ENCODE data around the gene NOC2L.

Gene NOC2L

GRCh38 chr1:923991-924655, 34.9 kb downstream of the NOC2L start:
- no peak for DNase-seq (ENCODE audit: insufficient read length, low spot score)
- no peak for TF ChIP-seq POLR2A (IDR thresholded peaks at IDR 0.05; ENCODE audit: low read depth, low read length)
- no peak for FAIRE-seq

GRCh38 chr1:923131-923990, 35.7 kb downstream of the NOC2L start, which contains the start of gene SAMD11:
Gene SAMD11, plus strand, starts transcription at chr1:923923. Its CDS starts 509 bp downstream, at chr1:924432.
- TF ChIP-seq POLR2A (IDR thresholded peaks at IDR 0.05; ENCODE audit: low read depth, low read length), result peak; percentile 25; the same call in 1 of the 2 replicates
- DNase-seq (ENCODE audit: insufficient read length, low spot score) (no peak), FAIRE-seq (no peak)

GRCh38 chr1:921011-921837, 37.8 kb downstream of the NOC2L start:
- DNase-seq (ENCODE audit: insufficient read length, low spot score), result no peak
- TF ChIP-seq POLR2A (IDR thresholded peaks at IDR 0.05; ENCODE audit: low read depth, low read length), result no peak
- FAIRE-seq, result no peak

GRCh38 chr1:920521-920920, 38.5 kb downstream of the NOC2L start:
- FAIRE-seq, result no peak
- DNase-seq (ENCODE audit: insufficient read length, low spot score), result no peak
- TF ChIP-seq POLR2A (IDR thresholded peaks at IDR 0.05; ENCODE audit: low read depth, low read length), result no peak

- DNase-seq (ENCODE audit: insufficient read length, low spot score), result no peak
Observed at GRCh38 chr1:920010-920409, 39.0 kb downstream of the NOC2L start.

GRCh38 chr1:919271-919872, 39.7 kb downstream of the NOC2L start:
- no peak for FAIRE-seq
- DNase-seq (ENCODE audit: insufficient read length, low spot score), result no peak
- TF ChIP-seq POLR2A (IDR thresholded peaks at IDR 0.05; ENCODE audit: low read depth, low read length), result no peak

More at GRCh38 chr1:920010-920409, 39.0 kb downstream of the NOC2L start:
- FAIRE-seq, result no peak
- no peak for TF ChIP-seq POLR2A (IDR thresholded peaks at IDR 0.05; ENCODE audit: low read depth, low read length)

GRCh38 chr1:918843-919242, 40.2 kb downstream of the NOC2L start:
- FAIRE-seq, result no peak
- no peak for TF ChIP-seq POLR2A (IDR thresholded peaks at IDR 0.05; ENCODE audit: low read depth, low read length)
- DNase-seq (ENCODE audit: insufficient read length, low spot score), result no peak

GRCh38 chr1:918353-918752, 40.7 kb downstream of the NOC2L start:
- DNase-seq (ENCODE audit: insufficient read length, low spot score), result no peak
- no peak for FAIRE-seq
- no peak for TF ChIP-seq POLR2A (IDR thresholded peaks at IDR 0.05; ENCODE audit: low read depth, low read length)

GRCh38 chr1:917466-918091, 41.5 kb downstream of the NOC2L start:
- FAIRE-seq (no peak), DNase-seq (ENCODE audit: insufficient read length, low spot score) (no peak)
- TF ChIP-seq POLR2A (IDR thresholded peaks at IDR 0.05; ENCODE audit: low read depth, low read length), result 0 out of 2 replicates have a peak, but pooled peaks have one; percentile 10

- DNase-seq (ENCODE audit: insufficient read length, low spot score), result no peak
- FAIRE-seq, result no peak
- TF ChIP-seq POLR2A (IDR thresholded peaks at IDR 0.05; ENCODE audit: low read depth, low read length), result no peak
Observed at GRCh38 chr1:917076-917459, 42.0 kb downstream of the NOC2L start.

- FAIRE-seq (no peak), DNase-seq (ENCODE audit: insufficient read length, low spot score) (no peak)
- no peak for TF ChIP-seq POLR2A (IDR thresholded peaks at IDR 0.05; ENCODE audit: low read depth, low read length)
Observed at GRCh38 chr1:916173-917075, 42.6 kb downstream of the NOC2L start.
